8988T (cell line): ENCODE data around the gene PTPRN2.
"Not testable (repeated sequence)": the region's sequence is repeated elsewhere in the genome, so short reads cannot be mapped to it uniquely, and the experiment has no call there.

ENCODE experiments used
- DNase-seq: peaks from one replicate; pipeline ENCODE4 v3.0.0; 2011

PTPRN2 gene

GRCh38 chr7:158376146-158376838, 211.3 kb downstream of the PTPRN2 start:
- DNase-seq: not testable (repeated sequence)

GRCh38 chr7:158375034-158375433, 212.6 kb downstream of the PTPRN2 start:
- no peak for DNase-seq

GRCh38 chr7:158374586-158374985, 213.0 kb downstream of the PTPRN2 start:
- no peak for DNase-seq

DNA sequence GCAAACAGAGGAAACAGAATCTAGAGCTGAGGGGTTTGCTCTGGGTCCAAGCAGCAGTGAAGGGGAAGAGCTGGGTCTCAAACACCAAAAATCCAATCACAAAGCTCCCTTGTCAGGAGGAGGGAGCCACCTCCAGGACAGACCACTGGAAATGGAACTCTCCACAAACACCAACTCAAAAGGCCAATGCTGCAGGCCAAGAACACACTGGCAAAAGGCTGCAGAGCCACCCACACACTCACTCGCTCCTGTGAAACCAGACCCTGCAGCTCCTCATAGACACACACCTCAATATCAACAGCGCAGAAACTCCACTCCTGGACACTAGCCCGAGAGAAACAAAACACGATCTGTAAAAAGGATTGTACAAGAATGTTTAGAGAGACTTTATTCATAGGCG, 213.5 kb downstream of the PTPRN2 start:
- DNase-seq: no peak

DNA sequence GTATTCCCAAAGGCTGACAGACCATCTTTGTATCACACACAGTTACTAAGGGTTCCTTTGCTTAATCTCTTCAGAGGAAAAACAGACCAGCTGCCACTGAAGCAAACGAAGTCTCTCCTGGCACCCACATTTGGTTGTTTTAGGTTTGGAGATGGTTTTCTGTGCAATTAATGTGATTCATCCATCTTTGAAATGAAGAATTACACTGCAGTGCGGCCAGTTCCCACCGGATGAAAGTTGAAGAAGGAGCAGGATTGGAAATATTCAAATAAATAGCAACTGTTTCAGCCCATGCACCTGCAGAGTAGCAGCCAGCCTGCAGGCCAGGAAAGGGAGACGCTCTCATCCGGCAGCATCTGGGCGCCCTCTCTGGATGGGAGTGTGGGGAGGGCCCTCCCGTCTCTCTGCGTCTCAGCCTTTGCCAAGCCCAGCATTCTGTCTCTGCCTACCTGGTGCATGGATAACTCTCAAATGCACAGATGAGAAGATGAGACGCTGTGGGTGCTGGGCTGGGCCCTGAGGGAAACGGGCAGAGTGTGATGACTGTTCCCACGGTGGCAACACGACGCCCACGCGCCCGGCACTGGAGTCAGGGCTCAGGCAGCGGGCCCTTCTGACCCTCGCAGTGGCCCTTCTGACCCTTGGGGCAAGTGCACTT, 214.0 kb downstream of the PTPRN2 start:
- no peak for DNase-seq

DNA sequence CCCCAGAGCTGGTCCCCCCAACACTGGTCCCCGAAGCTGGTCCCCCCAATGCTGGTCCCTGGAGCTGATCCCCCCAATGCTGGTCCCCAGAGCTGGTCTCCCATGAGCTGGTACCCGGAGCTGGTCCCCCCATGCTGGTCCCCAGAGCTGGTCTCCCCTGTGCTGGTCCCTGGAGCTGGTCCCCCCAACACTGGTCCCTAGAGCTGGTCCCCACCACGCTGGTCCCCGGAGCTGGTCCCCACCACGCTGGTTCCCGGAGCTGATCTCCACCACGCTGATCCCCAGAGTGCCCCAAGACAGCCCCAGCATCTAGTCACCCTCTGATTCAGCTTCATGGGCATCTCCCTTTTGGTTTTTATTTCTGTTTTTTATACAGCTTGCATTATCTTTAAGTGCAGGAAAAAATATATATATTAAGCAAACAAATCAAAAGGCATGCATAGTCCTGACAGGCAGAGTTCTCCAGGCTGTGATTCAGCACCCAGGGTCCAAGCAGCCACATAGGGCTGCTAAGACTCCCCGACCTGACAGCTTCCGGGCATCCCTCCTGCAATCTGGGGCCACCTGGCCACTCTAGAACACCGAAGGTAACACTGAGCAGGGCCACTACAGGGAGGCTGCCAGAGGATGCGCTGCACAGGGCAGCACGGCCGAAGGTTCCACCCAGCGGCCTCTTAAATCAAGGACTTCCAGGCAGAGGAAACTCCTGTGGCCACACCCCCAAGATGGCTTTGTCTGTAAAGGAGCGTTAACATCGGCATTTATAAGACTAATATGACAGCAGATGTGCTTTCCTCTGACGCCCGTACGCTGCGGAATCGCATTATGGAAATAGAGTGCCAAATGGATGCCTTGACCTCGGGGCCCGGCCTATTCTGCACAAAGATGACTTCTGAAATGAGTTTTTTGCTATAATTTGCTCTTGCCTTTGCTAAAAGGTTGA, 215.0 kb downstream of the PTPRN2 start:
- no peak for DNase-seq

DNA sequence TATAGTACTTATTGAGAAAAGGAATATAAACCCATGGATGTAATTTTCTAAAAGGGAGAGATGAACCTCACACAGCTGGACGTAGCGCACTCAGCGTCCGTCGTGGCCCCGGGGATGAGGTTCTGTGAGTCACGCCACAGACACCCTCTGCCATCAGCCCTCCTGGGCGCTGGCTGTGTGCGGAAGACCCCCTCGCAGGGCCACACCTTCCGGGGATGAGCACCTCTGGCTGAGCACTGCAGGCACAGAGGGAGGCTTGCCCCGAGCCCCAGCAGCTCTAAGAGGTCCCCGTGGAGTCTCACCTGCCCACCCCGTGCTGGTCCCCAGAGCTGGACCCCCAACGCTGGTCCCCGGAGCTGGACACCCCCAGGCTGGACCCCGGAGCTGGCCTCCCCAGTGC, 215.8 kb downstream of the PTPRN2 start:
- no peak for DNase-seq

- DNase-seq: no peak
These were observed 217.8 kb downstream of the PTPRN2 start for GRCh38 chr7:158369866-158370265.

DNA sequence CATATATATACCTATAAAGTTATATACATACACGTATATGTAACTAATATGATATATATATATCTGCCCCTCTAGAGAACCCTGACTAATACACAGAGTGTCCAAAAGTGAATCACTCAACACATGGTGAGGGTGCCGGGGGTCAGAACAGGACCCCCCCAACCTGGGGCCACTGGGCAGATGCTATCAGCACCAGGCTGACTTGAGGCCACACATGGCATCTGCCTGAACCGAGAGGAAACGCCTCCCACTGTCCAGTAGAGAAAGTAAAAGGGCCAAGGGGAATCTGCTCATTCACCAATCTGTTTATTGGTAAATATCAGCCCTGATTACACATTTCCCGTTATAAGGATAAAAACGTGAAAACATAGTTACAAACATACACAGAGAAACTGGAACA, 218.3 kb downstream of the PTPRN2 start:
- DNase-seq: no peak

- DNase-seq: no peak
These were observed 219.2 kb downstream of the PTPRN2 start for GRCh38 chr7:158368449-158368848.

DNA sequence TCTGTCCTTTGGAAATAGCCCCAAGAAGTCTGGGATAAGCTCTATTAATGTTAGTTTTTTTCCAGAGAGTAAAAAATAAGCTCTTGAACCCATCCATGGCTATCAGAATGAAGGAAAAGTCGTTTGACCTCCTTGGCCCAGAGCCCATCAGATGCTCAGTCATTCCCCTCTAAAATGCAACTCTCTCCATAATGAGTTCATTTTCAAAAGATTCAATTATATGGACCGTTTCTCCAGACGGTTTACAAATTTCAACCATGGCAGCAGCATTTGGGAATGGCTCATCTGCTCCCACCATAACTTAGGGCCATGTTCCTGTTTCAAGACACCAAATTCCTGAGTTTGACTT, 220.0 kb downstream of the PTPRN2 start:
- DNase-seq: no peak

DNA sequence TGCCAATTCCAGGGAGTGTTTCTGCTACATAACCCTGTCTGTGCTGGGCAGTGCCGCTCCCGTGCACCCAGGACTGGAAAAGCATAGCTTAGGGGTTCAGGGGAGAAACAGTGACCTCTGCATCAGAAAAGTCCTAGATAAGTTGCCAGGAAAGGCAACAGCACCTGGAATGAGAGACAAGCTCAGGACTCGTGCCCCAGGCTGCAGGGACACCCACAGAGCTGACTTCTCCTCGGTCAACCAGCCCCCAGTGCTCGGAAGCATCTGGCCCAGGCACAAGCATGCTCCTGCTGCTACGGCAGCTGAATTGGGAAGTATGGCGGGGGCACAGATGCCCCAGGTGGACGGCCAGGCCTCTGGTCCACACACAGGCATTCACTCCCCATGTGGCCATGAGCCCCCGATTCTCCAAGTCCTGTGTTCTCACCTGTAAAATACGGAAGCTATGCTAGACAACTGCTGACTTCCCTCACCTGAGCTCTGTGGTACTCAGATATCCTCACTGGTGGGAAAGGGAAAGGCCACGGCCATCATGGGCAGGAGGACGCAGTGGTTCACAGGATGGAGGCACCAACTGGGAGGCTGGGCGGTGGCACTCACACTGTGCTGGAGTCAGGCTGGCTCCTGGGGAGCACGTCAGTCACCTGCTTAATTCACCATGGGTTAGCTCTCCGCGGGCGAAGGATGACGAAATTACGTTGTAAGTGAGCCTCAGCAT, 220.5 kb downstream of the PTPRN2 start:
- no peak for DNase-seq

DNA sequence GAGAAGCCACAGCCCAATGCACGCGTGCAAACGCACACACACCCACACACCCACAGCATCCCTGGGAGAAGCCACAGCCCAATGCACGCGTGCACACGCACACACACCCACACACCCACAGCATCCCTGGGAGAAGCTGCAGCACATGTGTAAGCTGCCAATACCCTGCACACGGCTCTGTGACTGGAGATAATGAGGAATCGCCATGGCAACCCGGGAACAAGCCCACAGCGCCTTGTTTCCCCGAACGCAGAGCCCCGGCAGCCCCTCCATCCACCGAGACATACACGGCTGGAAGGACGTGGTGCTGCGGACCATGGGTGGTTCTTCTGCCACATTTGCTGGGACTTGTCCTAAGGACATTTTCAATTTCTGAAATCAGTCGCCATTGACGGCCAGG, 221.3 kb downstream of the PTPRN2 start:
- DNase-seq: no peak

DNA sequence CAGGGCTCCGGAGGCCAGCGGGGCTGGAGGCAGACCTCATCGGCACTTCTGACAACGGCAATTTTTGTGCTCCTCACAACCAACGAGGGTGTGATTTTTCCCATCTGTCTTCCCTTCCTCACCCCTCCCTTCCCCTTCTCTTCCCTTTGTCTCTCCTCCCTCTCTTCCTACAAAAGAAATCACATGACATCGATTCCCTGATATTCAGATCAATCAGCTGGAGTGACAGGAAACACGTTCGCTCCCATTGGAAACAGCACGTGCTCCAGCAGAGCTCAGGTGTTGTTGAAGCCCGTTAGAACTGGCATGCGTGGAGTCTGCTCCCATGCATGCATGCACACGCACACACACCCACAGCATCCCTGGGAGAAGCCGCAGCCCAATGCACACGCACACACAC, 222.4 kb downstream of the PTPRN2 start:
- no peak for DNase-seq

DNA sequence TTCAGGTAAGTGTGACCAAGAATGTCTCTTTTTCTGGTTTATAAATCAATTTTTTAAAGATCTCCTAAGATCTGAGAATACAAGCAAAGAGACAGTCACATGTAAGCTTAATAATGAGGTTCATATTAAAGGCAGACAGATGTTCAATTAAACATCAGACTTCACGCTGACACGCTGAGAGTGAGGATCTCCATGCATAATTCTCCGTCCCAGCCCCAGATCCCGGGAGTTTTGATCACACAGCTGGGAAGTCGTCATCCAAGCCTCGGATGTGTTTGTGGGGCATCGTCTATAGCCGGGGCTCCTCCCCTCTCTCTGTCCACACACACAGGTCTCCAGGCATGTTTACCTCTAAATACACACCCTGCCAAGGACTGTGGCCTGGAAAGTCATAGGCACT, 223.2 kb downstream of the PTPRN2 start:
- DNase-seq: no peak

DNA sequence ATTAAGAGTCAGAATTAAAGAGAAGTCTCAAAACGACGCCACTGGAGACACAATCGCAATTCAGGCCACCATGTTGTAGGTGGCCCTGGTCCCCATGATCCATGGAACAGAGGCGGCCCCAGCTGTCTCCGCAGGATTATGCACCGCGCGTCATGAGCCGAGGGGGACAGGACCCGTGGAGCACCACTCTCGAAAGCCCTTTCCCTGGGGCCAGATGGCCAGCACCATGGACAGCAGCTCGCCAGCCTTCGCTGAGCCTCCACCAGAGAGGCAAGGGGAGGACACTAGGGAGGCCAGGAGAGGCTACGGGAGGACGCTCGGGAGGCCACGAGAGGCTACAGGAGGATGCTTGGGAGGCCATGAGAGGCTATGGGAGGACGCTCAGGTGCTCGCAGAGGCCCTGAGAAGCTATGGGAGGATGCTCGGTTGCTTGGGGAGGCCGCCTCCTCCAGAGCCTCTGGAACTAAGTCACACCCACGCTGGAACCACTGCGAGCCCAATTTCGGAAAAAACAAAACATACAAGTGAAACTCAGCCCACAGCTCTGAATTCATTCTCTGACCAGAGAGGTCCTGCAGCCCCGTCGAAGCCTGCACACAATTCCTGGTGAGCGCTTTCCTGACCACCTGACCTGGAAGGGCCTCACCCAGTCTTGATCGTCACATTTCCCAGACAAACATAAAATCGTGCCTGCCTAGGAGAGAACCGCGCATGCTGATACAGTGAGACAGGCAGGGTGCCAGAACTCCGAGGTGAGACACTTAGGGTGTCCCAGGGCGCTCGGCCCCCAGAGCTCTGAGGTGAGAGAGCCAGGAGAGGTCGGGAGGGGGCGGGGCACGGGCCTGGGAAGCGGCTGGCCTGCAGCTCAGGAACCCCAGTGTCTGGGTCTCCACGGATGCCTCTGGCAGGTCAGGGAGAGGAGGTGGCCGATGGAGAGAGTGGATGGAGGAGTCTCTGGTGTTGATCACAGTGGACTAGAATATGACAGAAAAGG, 224.4 kb downstream of the PTPRN2 start:
- no peak for DNase-seq

GRCh38 chr7:158362001-158362400, 225.6 kb downstream of the PTPRN2 start:
- no peak for DNase-seq

GRCh38 chr7:158361326-158361946, 226.2 kb downstream of the PTPRN2 start:
- no peak for DNase-seq

DNA sequence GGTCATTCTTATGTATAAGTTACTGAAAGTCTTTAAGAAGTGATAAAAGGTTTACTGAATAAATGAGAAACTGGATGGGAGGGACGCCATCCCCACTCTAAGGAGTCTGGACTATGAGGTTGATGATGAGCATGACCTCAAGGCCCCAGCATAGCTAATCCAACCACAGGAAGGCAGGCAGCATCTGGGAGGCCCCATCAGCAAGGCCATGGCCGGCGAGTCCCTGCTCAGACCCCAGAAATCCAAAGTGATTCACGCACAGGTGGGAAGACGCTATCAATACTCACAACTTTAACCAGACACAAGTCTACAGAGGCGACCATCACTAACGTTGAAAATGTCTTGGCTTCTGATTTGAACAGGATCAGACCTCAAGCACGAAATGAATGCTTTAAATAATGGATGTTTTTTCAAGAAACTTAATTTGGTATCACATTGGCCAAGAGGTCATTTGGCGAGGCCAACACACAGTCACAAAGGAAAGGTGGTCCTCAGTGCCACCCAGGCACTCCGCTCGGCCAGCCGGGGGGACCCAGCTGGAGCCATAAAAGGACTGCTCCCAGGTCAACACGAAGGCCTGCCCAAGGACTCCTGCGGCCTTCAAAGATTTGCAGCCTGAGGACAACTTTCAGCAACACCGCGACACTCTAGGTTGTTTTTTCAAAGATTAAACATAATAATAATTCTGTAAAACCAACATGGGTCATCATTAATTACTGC, 228.5 kb downstream of the PTPRN2 start:
- DNase-seq: no peak
